BLaER1 treated with 17β-estradiol and CSF1 and Interleukin-3, amounts not matched to agents 10 nM and 100 nM (cell line): ENCODE measurements around the gene REV3L.

Experiments used
- H3K27ac ChIP-seq, 11 experiments: shearing (Covaris generic); formaldehyde crosslinking; 2 replicates each; pipeline ENCODE4 v1.8.1; 2022
- H3K27me3 ChIP-seq, 11 experiments: shearing (Covaris generic); formaldehyde crosslinking; 2 replicates each; pipeline ENCODE4 v1.8.1; 2022
- H3K36me3 ChIP-seq, 11 experiments: shearing (Covaris generic); formaldehyde crosslinking; 2 replicates each; pipeline ENCODE4 v1.8.1; 2022
- H3K4me1 ChIP-seq, 10 experiments: shearing (Covaris generic); formaldehyde crosslinking; 2 replicates each; pipeline ENCODE4 v1.8.1; 2022
- H3K4me2 ChIP-seq, 11 experiments: shearing (Covaris generic); formaldehyde crosslinking; 2 replicates each; pipeline ENCODE4 v1.8.1; 2022
- H3K4me3 ChIP-seq, 10 experiments: shearing (Covaris generic); formaldehyde crosslinking; 2 replicates each; pipeline ENCODE4 v1.8.1; 2022
- H3K9ac ChIP-seq, 11 experiments: shearing (Covaris generic); formaldehyde crosslinking; 2 replicates each; pipeline ENCODE4 v1.8.1; 2022
- H3K9me3 ChIP-seq, 11 experiments: shearing (Covaris generic); formaldehyde crosslinking; replicated peaks in 1 of 11; 2 replicates each; pipeline ENCODE4 v1.8.1; 2022
- H4K20me1 ChIP-seq, 11 experiments: shearing (Covaris generic); formaldehyde crosslinking; 2 replicates each; pipeline ENCODE4 v1.8.1; 2022
- Cebpa-rat ChIP-seq, 11 experiments: shearing (Covaris generic); IDR thresholded peaks; 2 replicates each; pipeline ENCODE4 v1.8.1; 2022

Gene REV3L

GRCh38 chr6:111471958-111472357 lies 11.1 kb downstream of the REV3L start:
- H3K36me3 ChIP-seq = peaks cover 9 to 36% (median 24%) of the 10 kb centered on the region in 11 experiments; a peak in 18 of 22 replicates
- H4K20me1 ChIP-seq = peaks cover 0 to 82% (median 30%) of the 10 kb centered on the region in 11 experiments; a peak in 16 of 22 replicates
- peaks cover 11 to 28% (median 23%) of the 10 kb centered on the region in 10 experiments for H3K4me1 ChIP-seq
- H3K9ac ChIP-seq = no peak overlapping the region
- no peaks in the 10 kb centered on the region for H3K27me3 ChIP-seq
- H3K4me2 ChIP-seq = no peak overlapping the region
- TF ChIP-seq Cebpa-rat (IDR thresholded peaks at IDR 0.05) = no peak
- H3K4me3 ChIP-seq = no peak overlapping the region
- H3K9me3 ChIP-seq = no peaks in the 10 kb centered on the region
- no peak overlapping the region for H3K27ac ChIP-seq

- Histone ChIP-seq H3K27ac (no peak overlapping the region), H3K4me1 (peaks cover 11 to 27% (median 22%) of the 10 kb centered on the region in 10 experiments), H4K20me1 (peaks cover 0 to 78% (median 26%) of the 10 kb centered on the region in 11 experiments; a peak in 16 of 22 replicates), H3K4me2 (no peak overlapping the region), H3K4me3 (no peak overlapping the region), H3K36me3 (peaks cover 9 to 40% (median 26%) of the 10 kb centered on the region in 11 experiments; a peak in 19 of 22 replicates), H3K27me3 (no peaks in the 10 kb centered on the region), H3K9me3 (no peaks in the 10 kb centered on the region), H3K9ac (no peak overlapping the region)
- no peak for TF ChIP-seq Cebpa-rat (IDR thresholded peaks at IDR 0.05)
These were observed 11.5 kb downstream of the REV3L start for GRCh38 chr6:111471533-111471932.

- Histone ChIP-seq H3K27me3 (no peaks in the 10 kb centered on the region), H3K4me2 (no peak overlapping the region), H3K9me3 (no peaks in the 10 kb centered on the region), H3K4me3 (no peak overlapping the region), H3K36me3 (peaks cover 9 to 46% (median 29%) of the 10 kb centered on the region in 11 experiments; a peak in 19 of 22 replicates), H3K9ac (no peak overlapping the region), H3K4me1 (peaks cover 11 to 27% (median 22%) of the 10 kb centered on the region in 10 experiments), H3K27ac (no peak overlapping the region), H4K20me1 (peaks cover 0 to 73% (median 21%) of the 10 kb centered on the region in 11 experiments; a peak in 15 of 22 replicates)
- TF ChIP-seq Cebpa-rat (IDR thresholded peaks at IDR 0.05) = no peak
These were observed 12.0 kb downstream of the REV3L start for GRCh38 chr6:111470991-111471390.

GRCh38 chr6:111469543-111469942 lies 13.5 kb downstream of the REV3L start:
- H3K27me3 ChIP-seq = no peaks in the 10 kb centered on the region
- H3K9ac ChIP-seq = no peak overlapping the region
- peaks cover 0 to 63% (median 14%) of the 10 kb centered on the region in 11 experiments; a peak in 15 of 22 replicates for H4K20me1 ChIP-seq
- no peak overlapping the region for H3K4me3 ChIP-seq
- TF ChIP-seq Cebpa-rat (IDR thresholded peaks at IDR 0.05) = no peak
- peaks cover 9 to 49% (median 30%) of the 10 kb centered on the region in 11 experiments; a peak in 19 of 22 replicates for H3K36me3 ChIP-seq
- peak overlapping the region in 5 of 11 experiments; percentile 2 to 43 (median 25); a peak in 7 of 22 replicates for H3K4me2 ChIP-seq
- H3K4me1 ChIP-seq = peaks cover 11 to 27% (median 22%) of the 10 kb centered on the region in 10 experiments
- H3K27ac ChIP-seq = no peak overlapping the region
- H3K9me3 ChIP-seq = no peaks in the 10 kb centered on the region

- Histone ChIP-seq H3K9ac (no peak overlapping the region), H3K9me3 (peaks cover 0 to 4% (median 0%) of the 10 kb centered on the region in 11 experiments; a peak in 2 of 22 replicates), H3K36me3 (peaks cover 9 to 55% (median 32%) of the 10 kb centered on the region in 11 experiments; a peak in 20 of 22 replicates), H3K27ac (no peak overlapping the region; a peak in 1 of 22 replicates), H3K4me3 (no peak overlapping the region), H4K20me1 (peaks cover 0 to 52% (median 8%) of the 10 kb centered on the region in 11 experiments; a peak in 10 of 22 replicates), H3K4me1 (peaks cover 11 to 27% (median 22%) of the 10 kb centered on the region in 10 experiments), H3K4me2 (peak overlapping the region in 5 of 11 experiments; percentile 15 to 39 (median 33); a peak in 5 of 22 replicates), H3K27me3 (no peaks in the 10 kb centered on the region)
- no peak for TF ChIP-seq Cebpa-rat (IDR thresholded peaks at IDR 0.05)
These were observed 14.5 kb downstream of the REV3L start for GRCh38 chr6:111468329-111469012.

- no peak for TF ChIP-seq Cebpa-rat (IDR thresholded peaks at IDR 0.05)
- Histone ChIP-seq H3K27ac (no peak overlapping the region), H3K9me3 (peaks cover 12 to 41% (median 31%) of the 10 kb centered on the region in 11 experiments), H3K36me3 (peaks cover 33 to 72% (median 43%) of the 10 kb centered on the region in 11 experiments), H4K20me1 (peaks cover 0 to 30% (median 4%) of the 10 kb centered on the region in 11 experiments; a peak in 8 of 22 replicates), H3K4me1 (peaks cover 4 to 27% (median 18%) of the 10 kb centered on the region in 10 experiments), H3K4me2 (no peak overlapping the region), H3K4me3 (no peak overlapping the region), H3K9ac (no peak overlapping the region), H3K27me3 (no peaks in the 10 kb centered on the region)
These were observed 18.8 kb downstream of the REV3L start for GRCh38 chr6:111464184-111464583.

- Histone ChIP-seq H3K27ac (no peak overlapping the region), H3K9ac (no peak overlapping the region), H4K20me1 (peaks cover 0 to 17% (median 3%) of the 10 kb centered on the region in 11 experiments; a peak in 6 of 22 replicates), H3K9me3 (peaks cover 25 to 54% (median 44%) of the 10 kb centered on the region in 11 experiments), H3K27me3 (no peaks in the 10 kb centered on the region), H3K4me1 (peaks cover 0 to 14% (median 8%) of the 10 kb centered on the region in 10 experiments; a peak in 13 of 20 replicates), H3K4me2 (no peak overlapping the region), H3K36me3 (peaks cover 36 to 76% (median 55%) of the 10 kb centered on the region in 11 experiments), H3K4me3 (no peak overlapping the region)
- TF ChIP-seq Cebpa-rat (IDR thresholded peaks at IDR 0.05) = no peak
These were observed 20.1 kb downstream of the REV3L start for GRCh38 chr6:111462770-111463391.

- no peak overlapping the region; a peak in 1 of 22 replicates for H3K27ac ChIP-seq
- peaks cover 36 to 74% (median 55%) of the 10 kb centered on the region in 11 experiments for H3K36me3 ChIP-seq
- no peaks in the 10 kb centered on the region for H3K27me3 ChIP-seq
- peaks cover 0 to 7% (median 0%) of the 10 kb centered on the region in 11 experiments; a peak in 2 of 22 replicates for H4K20me1 ChIP-seq
- H3K4me2 ChIP-seq = peak overlapping the region in 8 of 11 experiments; percentile 5 to 31 (median 25); a peak in 9 of 22 replicates
- no peak overlapping the region for H3K9ac ChIP-seq
- peaks cover 0 to 5% (median 0%) of the 10 kb centered on the region in 10 experiments; a peak in 3 of 20 replicates for H3K4me1 ChIP-seq
- H3K9me3 ChIP-seq = peaks cover 25 to 56% (median 46%) of the 10 kb centered on the region in 11 experiments
- TF ChIP-seq Cebpa-rat (IDR thresholded peaks at IDR 0.05) = no peak
- no peak overlapping the region for H3K4me3 ChIP-seq
These were observed 21.2 kb downstream of the REV3L start for GRCh38 chr6:111461860-111462259.
